CD4-positive, alpha-beta T cell (primary cell): Measurements from ENCODE around the gene COG5. TPM values are rescaled to one million over a fixed set of nuclear protein-coding genes. Genes with fewer than 3 reads are reported as not detected.

Source experiments
- ATAC-seq: fragments of 200-7000 bp; cut with Tn5 transposase; one replicate; pipeline ENCODE4 v1.10.0; 2022; ENCODE audit warnings: mild to moderate bottlenecking; ENCODE audit not compliant: poor library complexity
- CTCF ChIA-PET: fragments of 350-600 bp; sonication (Branson Sonifier 250); formaldehyde crosslinking; loops from one replicate; lab custom pipeline; 2021; ENCODE audit warnings: antibody characterized with exemption, inconsistent platforms; lab: Charles Lee
- POLR2A ChIA-PET: fragments of 350-600 bp; sonication (Branson Sonifier 250); formaldehyde crosslinking; loops from one replicate; lab custom pipeline; 2021; ENCODE audit warnings: antibody characterized with exemption, inconsistent platforms; lab: Charles Lee
- DNase-seq, 14 experiments: peaks; one replicate each; pipeline ENCODE4 v3.0.0-alpha.2; 2013 to 2020; ENCODE audit warnings: mixed read lengths in 2 of 14
- H3K27ac ChIP-seq, 2 donors: one replicate each; pipeline versions ENCODE4 v1.5.1 to v1.7.0; 2013; ENCODE audit warnings: low read length in 2 of 2, low read depth in 1 of 2, mild to moderate bottlenecking in 1 of 2
- H3K27me3 ChIP-seq, 2 experiments: 1 replicate in 1 of 2; 2 replicates in 1 of 2; pipeline versions ENCODE4 v1.6.1 to v1.7.0; 2013; ENCODE audit warnings: low read length in 2 of 2, control low read depth in 1 of 2, mild to moderate bottlenecking in 1 of 2, moderate library complexity in 1 of 2; ENCODE audit not compliant: insufficient read depth in 2 of 2, control insufficient read depth in 1 of 2
- H3K36me3 ChIP-seq: one replicate; pipeline ENCODE4 v1.6.1; 2013; ENCODE audit warnings: low read length, control low read depth; ENCODE audit not compliant: insufficient read depth
- H3K4me1 ChIP-seq: one replicate; pipeline ENCODE4 v1.6.1; 2013; ENCODE audit warnings: low read length, control low read depth; ENCODE audit not compliant: insufficient read depth
- H3K4me3 ChIP-seq: one replicate; pipeline ENCODE4 v1.5.1; 2013; ENCODE audit warnings: mild to moderate bottlenecking, low read length, moderate library complexity
- H3K9me3 ChIP-seq, 2 experiments: 1 replicate in 1 of 2; 2 replicates in 1 of 2; pipeline versions ENCODE4 v1.6.1 to v1.7.0; 2013; ENCODE audit warnings: low read length in 2 of 2, mild to moderate bottlenecking in 2 of 2, control low read depth in 1 of 2, moderate library complexity in 1 of 2; ENCODE audit not compliant: control insufficient read depth in 1 of 2, insufficient read depth in 1 of 2
- H3K27ac Mint-ChIP-seq: one replicate; pipeline ENCODE4 v1.8.0; 2020; ENCODE audit warnings: mixed read lengths
- H3K27me3 Mint-ChIP-seq: one replicate; pipeline ENCODE4 v1.8.0; 2021; ENCODE audit warnings: mixed read lengths
- H3K36me3 Mint-ChIP-seq: one replicate; pipeline ENCODE4 v1.8.0; 2021; ENCODE audit warnings: low read depth, mixed read lengths
- H3K4me1 Mint-ChIP-seq: one replicate; pipeline ENCODE4 v1.8.0; 2021; ENCODE audit warnings: low read depth, mixed read lengths
- H3K4me3 Mint-ChIP-seq: one replicate; pipeline ENCODE4 v1.8.0; 2020; ENCODE audit warnings: mild to moderate bottlenecking, mixed read lengths
- H3K9me3 Mint-ChIP-seq: one replicate; pipeline ENCODE4 v1.8.0; 2020; ENCODE audit warnings: mixed read lengths
- CTCF ChIP-seq: fragments of 200-600 bp; IDR thresholded peaks from one replicate; pipeline ENCODE4 v1.8.0; 2022; ENCODE audit warnings: antibody characterized with exemption, mild to moderate bottlenecking
- intact Hi-C, 2 experiments: fragments of 100-400 bp; cut with DNase I in 1 of 2; cut with micrococcal nuclease in 1 of 2; formaldehyde crosslinking; loops; one replicate each; pipeline versions ENCODE4 v1.15.1 to v1.9.0; 2023 to 2025; cut with DNase I, micrococcal nuclease
- total RNA-seq, 174 experiments: library from RNA in 2 of 174; stranded (reverse) in 2 of 174; gene quantifications; one replicate each; pipeline ENCODE4 v1.2.3 and lab custom pipeline; 2021 to 2026

COG5 gene
- total RNA-seq, 2 experiments from 2014 or later: 43.4 to 44.5 TPM

- no peak for TF ChIP-seq CTCF
- peaks cover 13% of the 10 kb centered on the region for H3K4me1 Mint-ChIP-seq
- H3K27me3 ChIP-seq: no peaks in the 10 kb centered on the region
These were observed 117.2 kb downstream of the COG5 start for GRCh38 chr7:107446531-107446930.

GRCh38 chr7:107442678-107443077, 121.0 kb downstream of the COG5 start:
- Mint-ChIP-seq H3K4me3 (no peak overlapping the region), H3K9me3 (no peaks in the 10 kb centered on the region), H3K4me1 (no peaks in the 10 kb centered on the region), H3K36me3 (peaks cover 43% of the 10 kb centered on the region), H3K27ac (no peak overlapping the region), H3K27me3 (no peaks in the 10 kb centered on the region)
- TF ChIP-seq CTCF: no peak
- H3K27ac ChIP-seq: no peak overlapping the region
- intact Hi-C loops: no loop called here
- H3K9me3 ChIP-seq: no peaks in the 10 kb centered on the region
- ChIA-PET POLR2A (no interaction called here), CTCF (no interaction called here)
- H3K36me3 ChIP-seq: peaks cover 3% of the 10 kb centered on the region
- no peak overlapping the region for H3K4me3 ChIP-seq
- ATAC-seq (no peak), DNase-seq (no peak)
- H3K4me1 ChIP-seq: no peaks in the 10 kb centered on the region
- H3K27me3 ChIP-seq: no peaks in the 10 kb centered on the region

More at GRCh38 chr7:107446531-107446930, 117.2 kb downstream of the COG5 start:
- ChIA-PET CTCF (no interaction called here), POLR2A (no interaction called here)
- intact Hi-C loops: no loop called here
- Histone ChIP-seq H3K36me3 (peaks cover 3% of the 10 kb centered on the region), H3K4me1 (no peaks in the 10 kb centered on the region), H3K27ac (no peak overlapping the region), H3K9me3 (no peaks in the 10 kb centered on the region), H3K4me3 (no peak overlapping the region)
- no peaks in the 10 kb centered on the region for H3K9me3 Mint-ChIP-seq
- peaks cover 73% of the 10 kb centered on the region for H3K36me3 Mint-ChIP-seq
- H3K27ac Mint-ChIP-seq: no peak overlapping the region
- no peaks in the 10 kb centered on the region for H3K27me3 Mint-ChIP-seq
- no peak overlapping the region for H3K4me3 Mint-ChIP-seq
- DNase-seq (no peak), ATAC-seq (no peak)

- POLR2A ChIA-PET: no interaction called here
- no peaks in the 10 kb centered on the region for H3K4me1 Mint-ChIP-seq
- H3K27me3 ChIP-seq: no peaks in the 10 kb centered on the region
- ATAC-seq: no peak
- peaks cover 3% of the 10 kb centered on the region for H3K36me3 ChIP-seq
- intact Hi-C loops: no loop called here
- no peaks in the 10 kb centered on the region for H3K4me1 ChIP-seq
- no peaks in the 10 kb centered on the region for H3K27me3 Mint-ChIP-seq
- no peak overlapping the region for H3K4me3 ChIP-seq
- no peak overlapping the region for H3K27ac Mint-ChIP-seq
- peaks cover 47% of the 10 kb centered on the region for H3K36me3 Mint-ChIP-seq
- H3K9me3 ChIP-seq: no peaks in the 10 kb centered on the region
- H3K9me3 Mint-ChIP-seq: peaks cover 5% of the 10 kb centered on the region
- no peak for TF ChIP-seq CTCF
- CTCF ChIA-PET: no interaction called here
- H3K4me3 Mint-ChIP-seq: no peak overlapping the region
- DNase-seq: no peak
- H3K27ac ChIP-seq: no peak overlapping the region
These were observed 121.9 kb downstream of the COG5 start for GRCh38 chr7:107441581-107442422.
